ENCODE results near the gene RPS14.
A peak's percentile ranks its signal among the peaks of the same experiment; 100 is the strongest.

The RPS14 gene

DNA sequence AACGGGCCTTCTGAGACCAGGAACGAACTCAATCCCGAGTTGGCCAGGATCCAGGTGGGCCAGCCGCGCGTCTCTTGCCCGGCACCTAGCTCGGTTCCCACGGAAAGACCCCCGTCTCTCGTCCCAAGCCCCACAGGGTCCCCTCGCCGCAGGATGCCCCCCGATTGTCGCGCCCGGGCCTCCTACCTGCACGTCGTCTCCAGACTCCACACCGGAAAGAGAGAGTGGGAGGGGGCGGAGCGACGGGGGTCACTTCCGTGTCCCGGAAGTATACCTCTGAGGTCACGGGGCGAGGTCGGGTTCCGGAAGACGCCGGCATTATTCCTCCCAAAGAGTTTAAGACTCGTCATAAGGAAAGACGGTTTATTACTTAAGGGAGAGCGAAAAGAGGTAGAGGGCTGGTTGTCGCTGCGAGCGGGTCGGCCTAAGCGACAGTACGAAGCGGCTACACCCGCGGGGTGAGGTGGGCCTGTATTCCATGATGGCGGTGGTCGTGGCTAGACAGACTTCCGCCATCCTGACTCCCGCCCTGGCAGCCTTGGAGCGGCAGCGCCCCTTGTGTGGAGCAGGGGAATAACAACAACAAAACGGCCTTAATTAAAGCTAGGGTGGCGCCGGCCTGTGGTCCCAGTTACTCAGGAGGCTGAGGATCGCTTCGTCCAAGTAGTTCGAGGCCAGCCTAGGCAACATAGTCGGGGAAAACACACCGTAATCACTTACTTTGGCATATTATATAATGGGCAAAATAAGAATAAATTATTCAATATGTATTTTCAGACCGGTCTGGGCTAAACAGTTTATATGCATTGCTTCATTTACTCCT lies at the start of gene RPS14:
Gene RPS14, minus strand, starts transcription at position 223 of the 823 bp plus-strand sequence. CDS start 2,006 bp downstream, outside the sequence.
- DNase-seq, result peak; percentile 77 to 80

DNA sequence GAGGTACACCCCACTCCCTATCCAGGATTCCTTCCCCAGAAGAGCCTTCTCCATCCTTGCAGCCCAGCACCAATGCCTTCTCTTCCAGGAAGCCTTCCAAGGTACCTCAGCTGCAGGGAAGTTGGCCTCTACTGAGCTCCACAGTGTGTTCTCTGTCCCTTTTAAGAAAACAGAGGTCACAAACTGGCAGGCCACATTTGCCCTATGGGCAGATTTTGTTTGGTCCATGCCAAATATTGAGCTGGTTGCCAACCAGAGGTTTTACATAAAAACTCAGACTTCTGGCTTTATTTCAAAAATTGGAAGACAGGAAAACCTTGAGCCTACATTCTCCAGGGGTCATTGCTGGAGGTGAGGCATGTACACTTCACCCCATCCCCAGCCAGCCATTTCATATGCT lies 49.4 kb upstream of the RPS14 start:
- no peak for DNase-seq

DNA sequence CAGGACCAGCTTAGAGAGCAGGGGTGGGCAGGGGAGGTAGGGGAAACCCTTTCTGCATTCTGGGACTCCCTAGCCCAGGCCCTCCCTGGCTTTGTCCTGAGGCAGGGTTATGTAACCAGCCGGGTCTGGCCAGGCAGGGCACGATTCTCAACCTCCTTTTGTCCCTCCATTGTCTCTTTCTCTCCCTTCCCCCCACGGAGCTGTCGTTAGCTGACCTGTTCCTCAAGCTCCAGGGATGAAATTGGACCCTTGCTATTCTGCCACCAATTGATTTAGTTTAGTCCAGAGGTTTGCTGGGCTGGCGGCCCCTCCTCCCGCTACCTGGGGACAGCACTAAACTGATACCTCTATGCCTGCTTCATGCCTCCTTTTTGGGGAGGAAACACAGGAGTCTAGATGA lies 49.0 kb upstream of the RPS14 start:
- no peak for DNase-seq

DNA sequence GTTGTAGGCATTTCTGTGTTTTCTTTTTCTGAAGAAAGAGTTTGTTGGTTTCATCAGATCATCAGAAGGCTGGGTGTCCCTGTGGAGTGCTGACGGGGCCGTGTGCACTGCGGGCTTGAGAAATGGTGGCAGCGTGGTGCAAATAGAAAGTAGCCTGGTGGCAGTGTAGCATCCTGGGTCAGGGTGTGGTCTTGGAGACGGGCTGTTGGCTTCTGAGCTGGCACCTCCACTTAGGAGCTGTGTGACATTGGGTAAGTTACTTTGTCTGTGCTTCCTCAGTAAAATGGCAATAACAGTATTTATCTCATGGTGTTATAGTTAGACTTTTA lies 48.4 kb upstream of the RPS14 start:
- no peak for DNase-seq

DNA sequence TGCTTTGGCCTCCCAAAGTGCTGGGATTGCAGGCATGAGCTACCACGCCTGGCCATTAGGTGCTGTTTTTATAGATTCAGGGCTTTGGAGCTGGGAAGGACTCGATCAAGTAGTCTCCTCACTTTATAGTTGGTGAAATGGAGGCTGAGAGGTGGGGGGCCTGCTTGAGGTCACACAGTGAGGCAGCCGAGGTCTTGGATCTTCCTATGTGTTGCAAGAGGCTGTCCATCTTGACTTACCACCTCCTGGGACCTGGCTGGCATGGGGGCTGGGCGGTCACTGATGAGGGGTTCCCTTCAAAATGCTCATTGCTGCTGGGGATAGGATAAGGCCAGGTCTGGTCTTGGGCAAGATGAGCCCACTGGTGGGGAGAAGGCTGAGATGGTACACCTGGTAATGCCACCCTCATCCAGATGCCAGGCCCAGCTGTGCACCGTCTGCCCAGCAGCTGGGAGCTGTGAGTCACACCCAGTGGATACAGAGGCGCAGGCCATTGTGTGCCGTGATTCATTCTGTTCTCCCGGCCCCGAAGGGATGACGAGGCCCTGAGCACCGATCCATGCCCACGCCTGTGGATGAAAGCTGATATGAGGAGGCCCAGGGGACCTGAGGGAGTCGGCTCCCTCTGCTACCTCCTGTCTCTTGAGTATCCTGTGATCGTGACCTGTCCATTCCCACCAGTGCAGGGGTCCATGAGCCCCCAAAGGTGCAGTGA lies 47.9 kb upstream of the RPS14 start:
- no peak for DNase-seq

DNA sequence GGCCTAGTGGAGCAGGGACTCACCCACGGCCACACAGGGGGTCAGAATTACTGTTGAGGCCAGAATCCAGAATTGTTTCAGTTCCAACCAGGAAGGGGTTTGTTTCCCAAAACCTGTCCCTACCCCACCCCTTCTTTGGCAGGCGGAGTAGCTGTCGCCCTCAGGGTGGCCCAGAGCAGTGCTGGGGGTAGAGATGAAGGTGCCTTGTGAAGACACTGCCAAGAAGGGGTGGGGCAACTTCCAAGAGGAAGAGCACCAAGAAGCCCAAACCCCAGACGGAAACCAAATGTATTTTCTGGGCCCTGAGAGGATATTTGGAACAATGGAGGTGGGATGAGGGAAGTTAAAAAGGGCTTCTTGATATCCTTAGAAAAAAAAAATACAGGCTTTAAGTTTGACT lies 47.0 kb upstream of the RPS14 start:
- no peak for DNase-seq

DNA sequence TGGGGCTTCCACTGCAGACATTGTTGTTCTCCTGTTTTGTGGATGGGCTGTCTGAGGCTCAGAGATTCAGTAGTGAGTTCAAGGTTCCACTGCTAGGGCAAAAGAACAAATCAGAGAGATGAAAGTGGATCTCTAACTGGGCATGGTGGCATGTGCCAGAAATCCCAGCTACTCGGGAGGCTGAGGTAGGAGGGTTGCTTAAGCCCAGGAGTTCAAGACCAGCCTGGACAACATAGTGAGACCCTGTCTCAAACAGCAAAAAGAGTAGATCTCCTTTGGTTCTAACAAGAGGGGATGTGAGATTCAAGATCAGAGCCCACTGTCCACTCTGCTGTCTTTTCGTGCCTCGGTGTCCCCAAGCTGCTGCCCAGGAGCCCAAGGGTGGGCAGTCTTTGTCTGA lies 46.6 kb upstream of the RPS14 start:
- DNase-seq, result no peak

DNA sequence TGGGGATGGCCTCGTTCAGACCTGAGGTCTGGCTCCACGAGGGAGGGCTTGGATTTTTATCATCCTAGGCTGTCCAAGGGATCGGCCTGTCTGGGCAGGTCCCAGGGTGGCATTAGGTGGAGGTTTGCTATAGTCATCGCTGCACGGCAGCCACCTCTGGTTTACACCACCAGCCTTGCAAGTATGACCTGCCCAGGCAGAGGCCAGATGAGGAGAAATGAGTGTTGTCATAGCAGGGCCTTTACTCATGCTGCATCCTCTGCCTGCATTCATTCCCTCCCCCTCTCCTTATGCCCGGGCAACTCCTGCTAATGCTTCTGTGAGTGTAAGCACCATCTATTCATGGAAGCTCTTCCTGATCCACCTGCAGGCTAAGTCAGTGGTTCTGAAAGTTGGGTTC lies 43.1 kb upstream of the RPS14 start:
- DNase-seq, result no peak

DNA sequence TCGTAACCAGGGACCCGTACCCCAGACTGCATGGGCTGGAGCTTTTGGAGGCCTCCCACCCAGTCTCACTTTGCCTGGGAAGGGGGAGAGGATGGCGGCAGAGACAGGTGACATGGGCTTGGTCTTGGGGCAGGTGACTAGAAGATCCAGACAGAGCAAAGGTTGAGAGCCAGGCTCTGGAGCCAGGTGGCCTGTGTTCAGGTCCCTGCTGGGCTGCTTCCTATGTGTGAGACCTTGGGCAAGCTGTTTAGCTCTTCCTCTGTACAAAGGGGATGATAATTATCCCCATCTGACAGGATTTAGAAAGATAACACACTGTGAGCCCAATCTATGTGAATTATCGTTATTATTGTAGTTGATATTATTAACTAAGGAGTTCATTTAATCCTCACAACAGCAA lies 42.3 kb upstream of the RPS14 start:
- DNase-seq, result no peak

DNA sequence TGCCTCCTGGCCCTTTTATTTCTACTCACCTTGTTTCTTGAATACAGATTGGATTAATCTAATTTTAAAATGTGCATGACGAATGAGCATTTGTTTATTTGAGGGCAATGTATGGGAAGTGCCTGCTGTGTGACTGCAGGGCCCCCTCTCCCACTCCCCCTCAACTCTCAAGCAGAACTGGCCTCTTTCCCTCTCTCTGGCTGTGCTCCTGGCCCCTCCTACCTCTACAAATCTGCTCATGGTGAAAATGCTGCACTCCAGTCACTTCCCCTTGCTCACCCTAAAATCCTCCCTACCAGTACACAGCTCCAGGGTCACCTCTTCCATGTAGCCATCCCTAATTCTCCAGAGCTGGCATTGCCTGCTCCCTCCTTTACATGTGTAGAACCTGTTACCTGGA lies 41.2 kb upstream of the RPS14 start:
- no peak for DNase-seq

DNA sequence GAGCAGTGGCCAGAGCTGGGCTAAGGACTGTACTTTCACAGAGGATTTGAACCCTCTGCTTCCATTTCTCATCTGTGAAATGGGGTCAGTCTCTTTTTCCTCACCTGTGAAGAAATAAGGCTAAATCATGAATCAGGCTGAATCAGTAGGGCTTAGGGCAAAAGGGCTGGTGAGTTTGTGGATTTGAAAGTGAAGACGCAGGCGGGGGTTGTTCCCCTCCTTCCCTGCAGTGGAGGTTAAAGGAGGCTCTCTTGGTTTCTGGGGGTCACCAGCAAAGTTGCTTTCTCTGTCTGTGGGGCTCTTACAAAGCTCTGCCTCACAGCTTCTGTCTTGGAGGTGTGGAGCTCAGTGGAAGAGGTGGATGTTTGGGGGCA lies 40.7 kb upstream of the RPS14 start:
- no peak for DNase-seq

DNA sequence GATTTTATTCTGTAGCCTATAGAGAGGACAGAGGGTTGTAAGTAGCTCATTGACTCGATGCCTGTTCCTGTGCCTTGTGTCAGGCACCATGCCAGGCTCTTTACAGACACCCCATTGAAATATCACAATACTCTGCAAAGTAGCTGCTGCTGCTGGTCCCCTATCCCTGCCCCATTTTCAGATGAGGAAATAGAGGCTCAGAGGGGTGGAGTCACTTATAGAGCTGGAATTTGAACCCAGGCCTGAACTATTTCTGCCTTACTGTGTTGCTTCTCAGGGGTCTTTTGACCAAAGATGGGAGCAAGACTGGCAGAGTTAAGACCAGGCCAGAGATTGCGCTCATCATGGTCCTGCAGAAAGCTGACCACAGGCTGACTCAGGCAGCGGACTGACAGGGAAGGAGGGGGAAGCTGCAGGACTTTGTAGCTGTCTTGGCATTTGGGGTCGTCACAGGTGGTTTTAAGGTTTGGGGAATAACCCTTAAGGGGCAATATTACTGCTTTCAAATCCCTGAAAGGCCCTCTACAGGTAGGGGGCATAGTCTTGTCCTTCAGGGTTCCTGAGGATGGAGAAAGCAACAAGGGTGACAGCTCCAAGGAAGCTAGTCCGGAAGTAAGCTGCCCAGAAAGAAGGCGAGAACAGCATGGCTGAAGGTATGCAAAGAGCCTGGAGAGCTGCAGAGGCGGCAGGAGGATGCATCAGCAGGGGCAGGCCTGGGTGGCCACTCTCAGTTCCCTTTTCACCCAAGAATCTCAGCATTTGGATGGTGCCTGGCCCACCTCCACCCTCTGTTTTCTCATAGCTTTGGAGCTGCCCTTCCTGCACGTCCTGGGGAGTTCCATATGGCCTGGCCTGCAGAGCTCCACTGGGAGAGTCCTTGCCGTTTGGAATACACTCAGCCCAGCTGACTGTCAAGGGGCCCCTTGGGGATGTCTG lies 40.1 kb upstream of the RPS14 start:
- no peak for DNase-seq

DNA sequence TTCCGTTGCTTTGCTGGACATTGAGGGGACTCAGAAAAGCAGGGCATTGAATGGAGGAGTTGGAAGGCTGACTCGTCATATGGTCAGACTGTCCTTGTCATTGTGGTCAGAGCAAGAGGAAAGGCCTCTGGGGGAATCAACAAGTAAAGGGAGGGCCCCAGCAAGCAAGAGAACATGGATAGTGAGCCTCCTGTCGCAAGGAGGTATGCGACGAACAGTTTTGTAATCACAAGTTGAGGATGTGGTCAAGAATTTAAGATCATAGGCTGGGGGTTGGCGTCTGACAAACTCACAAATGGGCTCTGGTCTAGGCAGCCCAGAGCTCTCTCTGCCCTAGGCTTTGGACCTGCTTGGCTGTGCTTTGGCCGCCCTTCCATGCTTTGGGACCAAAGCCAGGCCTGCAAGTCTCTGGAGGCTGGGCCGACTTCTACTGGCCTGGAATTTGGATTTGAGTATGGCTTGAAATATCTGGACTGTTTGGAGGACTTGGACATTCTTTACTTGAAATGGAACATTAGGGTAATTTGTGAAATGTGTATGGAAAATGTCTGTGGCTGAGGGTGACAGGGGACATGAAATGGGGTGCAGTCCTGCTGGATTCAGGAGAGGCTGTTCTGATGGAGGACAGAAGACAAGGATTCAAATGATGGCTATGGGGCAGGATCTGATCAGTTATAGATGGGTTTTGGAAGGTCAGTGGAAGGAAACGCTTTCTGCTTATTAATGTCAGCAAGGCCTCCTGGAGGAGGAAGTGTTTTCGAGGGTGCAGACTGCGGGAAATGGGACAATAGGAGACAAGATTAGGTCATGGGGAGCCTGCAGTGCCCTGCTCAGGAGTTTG lies 39.2 kb upstream of the RPS14 start:
- no peak for DNase-seq

DNA sequence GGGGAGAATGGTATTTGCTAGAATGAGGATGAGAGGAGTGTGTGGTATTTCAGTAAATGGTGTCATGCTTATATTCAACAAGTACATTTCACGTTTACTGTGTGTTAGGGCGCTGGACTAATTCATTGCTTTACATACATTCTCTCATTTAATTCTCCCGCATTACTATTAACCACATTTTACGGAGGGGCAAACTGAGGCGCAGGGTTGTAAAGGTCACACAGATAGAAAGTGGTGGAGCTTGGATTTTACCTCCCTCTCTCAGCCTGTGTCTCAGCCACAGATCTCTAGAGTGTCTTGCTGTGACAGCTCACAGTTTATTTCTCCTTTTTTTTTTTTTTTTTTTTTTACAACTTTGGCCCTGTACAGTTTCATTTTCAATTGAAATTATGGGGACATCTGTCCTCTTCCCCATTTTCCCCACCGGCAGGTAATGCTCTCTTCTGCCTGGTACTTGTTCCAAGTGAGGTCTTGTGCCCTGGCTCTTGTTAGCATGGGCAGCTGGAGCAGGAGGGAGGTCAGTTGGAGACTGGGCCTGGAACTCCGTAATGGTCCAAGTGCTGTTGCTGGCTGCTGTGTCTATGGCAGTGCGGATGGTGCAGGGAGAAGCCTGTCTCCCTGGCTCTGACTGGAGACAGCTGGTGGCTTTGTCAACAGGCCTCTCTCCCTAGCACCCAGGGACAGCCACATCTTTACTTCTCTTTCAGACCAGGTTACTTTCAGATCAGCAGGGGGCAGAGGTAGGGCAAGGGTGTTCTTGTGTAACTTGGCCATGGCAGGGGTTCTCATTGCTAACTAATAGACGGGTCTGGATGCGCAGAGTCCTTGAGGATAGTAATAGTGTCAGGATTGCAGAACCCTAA lies 37.9 kb upstream of the RPS14 start:
- DNase-seq, result no peak

DNA sequence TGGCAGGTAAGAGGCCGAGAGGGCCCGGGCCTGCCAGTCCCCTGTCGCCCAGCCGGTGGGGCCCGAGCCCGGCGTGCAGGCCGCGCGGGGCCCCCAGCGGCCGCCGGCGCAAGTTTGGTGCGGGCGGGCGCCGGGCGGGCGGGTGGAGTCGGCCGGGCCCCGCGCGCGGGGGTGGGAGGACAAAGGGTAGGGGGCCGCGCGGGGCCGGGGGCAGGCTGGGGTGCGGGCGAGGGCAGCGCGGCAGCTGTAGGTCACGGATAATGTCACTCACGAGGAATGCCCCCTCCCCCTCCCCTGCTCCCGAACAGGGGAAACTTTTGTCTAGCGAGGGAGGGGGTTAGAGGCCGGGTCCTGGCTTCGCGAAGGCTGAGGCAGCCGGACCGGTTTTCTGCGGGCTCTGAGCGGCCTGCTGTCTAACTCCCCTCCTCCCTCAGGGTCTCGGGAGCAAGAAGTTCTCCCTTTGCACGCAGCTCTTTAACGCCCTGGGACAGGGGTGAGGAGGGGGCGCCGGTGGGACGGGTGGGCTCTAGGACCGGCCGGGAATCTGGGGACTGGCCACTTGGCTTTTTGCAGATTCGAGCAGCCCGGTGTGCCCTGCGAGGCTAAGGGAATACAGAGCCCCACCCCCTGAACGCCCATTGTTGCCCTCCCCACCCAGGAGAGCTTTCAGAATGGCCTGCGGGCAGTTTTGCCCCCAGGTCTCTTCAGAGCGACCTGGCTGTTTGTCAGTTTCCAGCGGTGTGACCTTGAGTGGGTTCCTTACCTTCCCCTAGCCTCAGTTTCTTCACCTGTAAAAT lies 37.1 kb upstream of the RPS14 start:
- no peak for DNase-seq

DNA sequence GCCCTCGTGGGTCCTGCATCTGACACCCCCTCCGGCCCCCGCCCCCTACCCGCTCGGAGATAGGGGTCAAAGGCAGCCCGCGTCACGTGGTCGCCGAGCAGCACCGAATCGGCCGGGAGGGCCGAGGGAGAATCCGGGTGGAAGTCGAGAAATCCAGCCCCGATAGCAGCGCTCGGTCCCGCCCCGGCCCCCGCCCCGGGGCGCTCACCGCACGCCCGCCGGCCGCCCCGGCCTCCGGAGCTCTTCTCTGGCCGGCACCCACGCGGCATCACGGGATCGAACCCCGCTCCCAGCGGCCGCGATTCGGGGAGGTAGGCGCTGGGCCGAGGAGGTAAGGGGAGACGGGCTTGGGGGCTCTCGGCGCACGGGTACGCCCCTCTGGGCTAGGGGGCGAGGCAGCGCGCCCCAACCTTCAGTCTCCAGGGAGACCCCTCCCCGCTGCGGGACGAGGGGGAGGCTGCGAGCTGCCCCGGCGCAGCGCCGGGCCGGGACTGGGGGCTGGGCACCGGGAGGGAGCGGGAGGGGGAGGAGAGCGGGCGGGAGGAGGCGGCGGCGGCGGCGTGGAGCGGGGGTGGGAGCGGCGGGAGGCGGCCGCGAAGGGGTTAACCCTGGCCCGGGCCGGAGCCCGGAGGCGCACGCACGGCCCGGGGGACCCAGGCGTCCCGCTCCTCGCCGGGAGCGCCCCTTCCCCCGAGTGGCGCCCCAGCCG lies 36.3 kb upstream of the RPS14 start:
- DNase-seq, result peak in 1 of 2 experiments; percentile 14

DNA sequence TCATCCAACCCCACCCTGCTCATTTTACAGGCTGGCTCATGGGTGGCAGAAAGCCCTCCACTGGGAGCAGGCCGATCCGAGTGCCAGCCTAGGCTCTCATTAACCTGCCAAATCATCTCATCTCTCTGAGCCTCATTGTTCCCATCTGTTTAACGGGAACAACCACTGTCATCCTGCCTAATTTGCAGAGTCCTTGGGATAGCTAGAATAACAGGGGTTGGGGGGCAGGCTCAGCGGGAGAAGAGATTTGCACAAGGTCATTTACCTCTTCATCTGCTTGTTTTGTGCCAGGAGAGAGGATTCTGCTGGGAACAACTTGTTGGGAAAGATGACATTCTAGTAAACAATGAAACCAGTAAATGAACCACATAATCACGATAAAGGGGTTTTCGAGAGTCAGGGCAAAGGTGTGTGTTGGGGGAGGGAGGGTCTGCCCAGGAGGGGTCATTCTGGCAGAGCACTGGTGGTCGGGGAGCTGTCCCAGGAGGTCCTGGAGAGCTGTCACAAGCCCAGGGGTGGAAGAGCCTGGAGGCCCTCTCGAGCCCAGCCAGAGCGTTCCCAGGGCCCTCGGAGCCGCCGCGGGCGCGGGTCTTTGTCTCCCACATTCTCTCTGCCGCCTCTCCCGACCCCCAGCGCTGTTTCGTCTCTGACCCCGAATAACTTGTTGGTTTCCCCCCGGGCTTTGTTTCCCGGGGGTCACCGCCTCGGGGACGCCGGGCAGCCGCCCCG lies 35.6 kb upstream of the RPS14 start:
- DNase-seq, result no peak

DNA sequence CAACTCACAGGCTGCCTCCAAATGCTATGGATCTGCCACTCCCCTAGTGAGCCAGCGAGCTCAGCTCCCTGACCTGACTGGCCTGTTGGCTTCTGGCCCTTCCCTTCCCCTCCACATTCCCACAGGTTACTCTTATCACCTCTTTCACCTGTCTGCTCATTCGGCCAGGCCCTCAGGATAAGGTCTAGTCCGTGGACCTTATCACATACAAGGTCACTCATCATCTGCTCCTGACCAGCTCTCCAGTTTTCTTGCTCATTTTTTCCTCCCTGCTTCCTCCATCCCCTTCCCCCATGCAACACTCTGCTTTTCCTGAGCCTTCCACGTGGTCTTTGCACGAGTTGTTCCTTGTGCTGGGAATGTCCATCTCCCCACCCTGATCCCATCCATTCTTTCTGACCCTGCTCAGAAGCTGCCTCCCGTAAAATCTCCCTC lies 32.5 kb upstream of the RPS14 start:
- no peak for DNase-seq

DNA sequence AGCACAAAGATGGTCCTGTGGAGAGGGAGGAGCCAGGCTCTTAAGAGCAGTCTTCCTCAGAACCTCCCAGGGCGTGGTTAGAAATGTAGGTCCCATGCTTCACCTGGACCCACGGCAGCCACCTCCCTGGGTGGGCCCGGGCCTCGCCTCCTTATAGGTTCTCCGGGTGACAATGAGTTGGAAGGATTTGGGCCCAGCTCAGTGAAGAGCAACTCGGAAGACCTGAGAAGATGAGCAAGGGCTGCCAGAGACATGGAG lies 32.1 kb upstream of the RPS14 start:
- DNase-seq, result no peak

DNA sequence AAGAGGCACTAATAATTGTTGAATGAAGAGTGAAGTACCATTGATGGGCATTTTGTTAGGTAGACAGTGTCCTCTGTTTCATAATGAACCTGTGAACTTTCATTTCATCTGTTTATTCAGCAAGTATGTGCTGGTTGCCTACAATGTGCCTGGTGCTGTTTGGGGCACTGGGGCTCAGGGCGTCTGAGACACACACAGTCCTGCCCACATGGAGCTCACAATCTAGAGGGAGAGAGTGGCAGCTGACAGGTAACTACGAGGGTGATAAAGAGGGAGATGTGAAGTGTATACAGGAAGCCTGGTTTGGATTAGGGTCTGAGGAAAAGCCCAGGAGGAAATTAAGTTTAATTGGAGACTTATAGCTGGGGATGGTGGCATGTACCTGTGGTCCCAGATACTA lies 29.9 kb upstream of the RPS14 start:
- no peak for DNase-seq

All from NCI-H1930 (cell line).